ENCODE results near the gene ETV1. TPM values are rescaled to one million over a fixed set of nuclear protein-coding genes. Genes with fewer than 3 reads are reported as not detected.
A peak's percentile ranks its signal among the peaks of the same experiment; 100 is the strongest.

The ETV1 gene
- total RNA-seq, 1 donor from 2014 or later, result 0.26 TPM

- Histone ChIP-seq H3K36me3 (ENCODE audit: control insufficient read depth, insufficient read depth, low read length) (no peaks in the 10 kb centered on the region), H3K4me3 (ENCODE audit: low read depth, low read length) (no peak overlapping the region), H3K27me3 (ENCODE audit: control insufficient read depth, insufficient read depth, low read length) (no peaks in the 10 kb centered on the region)
- TF ChIP-seq CTCF (IDR thresholded peaks at IDR 0.05; ENCODE audit: insufficient read depth, low read length, severe bottlenecking), result no peak
- FAIRE-seq, result no peak
- no peak for DNase-seq (ENCODE audit: low read depth)
Measured at GRCh38 chr7:13875496-13876074, 113.9 kb downstream of the ETV1 start.

GRCh38 chr7:13874783-13875182 is 114.7 kb downstream of the ETV1 start:
- Histone ChIP-seq H3K36me3 (ENCODE audit: control insufficient read depth, insufficient read depth, low read length) (no peaks in the 10 kb centered on the region), H3K4me3 (ENCODE audit: low read depth, low read length) (no peak overlapping the region), H3K27me3 (ENCODE audit: control insufficient read depth, insufficient read depth, low read length) (no peaks in the 10 kb centered on the region)
- DNase-seq (ENCODE audit: low read depth) (no peak), FAIRE-seq (no peak)
- TF ChIP-seq CTCF (IDR thresholded peaks at IDR 0.05; ENCODE audit: insufficient read depth, low read length, severe bottlenecking), result no peak

GRCh38 chr7:13872709-13873108 is 116.8 kb downstream of the ETV1 start:
- Histone ChIP-seq H3K27me3 (ENCODE audit: control insufficient read depth, insufficient read depth, low read length) (no peaks in the 10 kb centered on the region), H3K4me3 (ENCODE audit: low read depth, low read length) (no peak overlapping the region), H3K36me3 (ENCODE audit: control insufficient read depth, insufficient read depth, low read length) (no peaks in the 10 kb centered on the region)
- FAIRE-seq (no peak), DNase-seq (ENCODE audit: low read depth) (no peak)
- TF ChIP-seq CTCF (IDR thresholded peaks at IDR 0.05; ENCODE audit: insufficient read depth, low read length, severe bottlenecking), result no peak

- no peak for FAIRE-seq
- no peak for TF ChIP-seq CTCF (IDR thresholded peaks at IDR 0.05; ENCODE audit: insufficient read depth, low read length, severe bottlenecking)
- DNase-seq (ENCODE audit: low read depth), result no peak
- H3K4me3 ChIP-seq (ENCODE audit: low read depth, low read length), result no peak overlapping the region
- H3K36me3 ChIP-seq (ENCODE audit: control insufficient read depth, insufficient read depth, low read length), result no peaks in the 10 kb centered on the region
- no peaks in the 10 kb centered on the region for H3K27me3 ChIP-seq (ENCODE audit: control insufficient read depth, insufficient read depth, low read length)
Measured at GRCh38 chr7:13871008-13871407, 118.5 kb downstream of the ETV1 start.

GRCh38 chr7:13860734-13861133 is 128.7 kb downstream of the ETV1 start:
- H3K36me3 ChIP-seq (ENCODE audit: control insufficient read depth, insufficient read depth, low read length), result no peaks in the 10 kb centered on the region
- TF ChIP-seq CTCF (IDR thresholded peaks at IDR 0.05; ENCODE audit: insufficient read depth, low read length, severe bottlenecking), result no peak
- FAIRE-seq, result no peak
- H3K4me3 ChIP-seq (ENCODE audit: low read depth, low read length), result no peak overlapping the region
- H3K27me3 ChIP-seq (ENCODE audit: control insufficient read depth, insufficient read depth, low read length), result no peaks in the 10 kb centered on the region
- DNase-seq (ENCODE audit: low read depth), result peak; percentile 47

GRCh38 chr7:13856012-13856411 is 133.5 kb downstream of the ETV1 start:
- TF ChIP-seq CTCF (IDR thresholded peaks at IDR 0.05; ENCODE audit: insufficient read depth, low read length, severe bottlenecking), result no peak
- no peaks in the 10 kb centered on the region for H3K27me3 ChIP-seq (ENCODE audit: control insufficient read depth, insufficient read depth, low read length)
- no peaks in the 10 kb centered on the region for H3K36me3 ChIP-seq (ENCODE audit: control insufficient read depth, insufficient read depth, low read length)
- FAIRE-seq (no peak), DNase-seq (ENCODE audit: low read depth) (no peak)
- no peak overlapping the region for H3K4me3 ChIP-seq (ENCODE audit: low read depth, low read length)
